Prostate gland (tissue), 2 donors: ENCODE data around the gene FSTL5. TPM values are rescaled to one million over a fixed set of nuclear protein-coding genes. Genes with fewer than 3 reads are reported as not detected.

ENCODE experiments used
- DNase-seq: peaks from one replicate; pipeline ENCODE4 v3.0.0-alpha.2; 2019; ENCODE audit warnings: low spot score
- H3K27ac ChIP-seq, 2 donors: fragments of 200-600 bp; sonication (generic); 2 replicates each; pipeline ENCODE4 v1.5.1; 2017 to 2019
- H3K27me3 ChIP-seq: fragments of 200-600 bp; sonication (generic); replicated peaks from 2 replicates; pipeline ENCODE4 v1.5.1; 2019; ENCODE audit not compliant: insufficient read depth
- H3K36me3 ChIP-seq, 2 donors: fragments of 200-600 bp; sonication (generic); 1 replicate in 1 of 2; 2 replicates in 1 of 2; pipeline versions ENCODE4 v1.5.1 to v1.8.1; 2017 to 2019
- H3K4me1 ChIP-seq: fragments of 200-600 bp; sonication (generic); replicated peaks from 2 replicates; pipeline ENCODE4 v1.5.1; 2019
- H3K4me3 ChIP-seq, 2 donors: fragments of 200-600 bp; sonication (generic); 2 replicates each; pipeline ENCODE4 v1.5.1; 2017 to 2019
- H3K9me3 ChIP-seq: fragments of 200-600 bp; sonication (generic); 2 replicates; pipeline ENCODE4 v1.5.1; 2017
- POLR2A ChIP-seq: fragments of 450-650 bp; IDR thresholded peaks from one replicate; pipeline ENCODE4 v1.6.1; 2016; ENCODE audit warnings: antibody characterized with exemption, mild to moderate bottlenecking
- POLR2AphosphoS5 ChIP-seq: sonication (generic); formaldehyde crosslinking; IDR thresholded peaks from one replicate; pipeline ENCODE4 v1.6.1; 2017; ENCODE audit warnings: antibody characterized with exemption
- WGBS: methylation state at CpG from one replicate; pipeline ENCODE4 v1.1.5; 2018; 5-methylcytosine and 5-hydroxymethylcytosine counted together
- intact Hi-C: fragments of 100-400 bp; cut with DNase I; formaldehyde crosslinking; loops from one replicate; pipeline ENCODE4 v1.14.2; 2022
- total RNA-seq, 2 donors: library from RNA; depleted of rRNA; stranded (reverse); fragments of >200 nt; gene quantifications; one replicate each; pipeline ENCODE4 v1.1.0, GENCODE V29; 2016
- TF ChIP-seq, protein P1 (sequence below), 4 experiments: fragments of 200-600 bp in 2 of 4; fragments of 450-650 bp in 2 of 4; sonication (generic) in 2 of 4; IDR thresholded peaks; 1 replicate in 3 of 4; 2 replicates in 1 of 4; pipeline ENCODE4 v1.5.1; 2016 to 2019; ENCODE audit warnings: antibody characterized with exemption in 4 of 4, mild to moderate bottlenecking in 2 of 4, moderate library complexity in 2 of 4

The FSTL5 gene
- total RNA-seq, 2 donors from 2014 or later = 0.45 TPM; not detected in 1

DNA sequence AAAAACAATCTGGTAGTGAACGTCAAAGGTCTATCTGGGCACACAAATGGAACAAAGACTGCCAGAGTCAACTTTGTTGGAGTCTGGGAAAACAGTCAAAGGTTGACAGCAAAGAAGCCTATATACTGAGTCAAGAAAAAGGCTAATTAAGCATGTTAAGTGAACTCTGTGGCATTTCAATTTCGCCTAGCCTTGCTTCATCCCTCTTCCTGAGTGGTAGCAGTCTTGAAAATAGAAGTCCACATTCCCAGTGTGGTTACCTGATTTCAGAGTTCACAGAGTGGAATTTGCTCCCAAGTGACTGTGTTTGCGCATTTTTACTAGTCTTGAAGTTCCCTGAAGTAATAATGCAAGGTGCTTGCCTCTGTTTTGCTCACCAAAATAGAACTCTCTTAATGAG is 760.0 kb downstream of the FSTL5 start:
- TF ChIP-seq POLR2AphosphoS5 (no peak), POLR2A (no peak)
- TF ChIP-seq, protein P1, sequence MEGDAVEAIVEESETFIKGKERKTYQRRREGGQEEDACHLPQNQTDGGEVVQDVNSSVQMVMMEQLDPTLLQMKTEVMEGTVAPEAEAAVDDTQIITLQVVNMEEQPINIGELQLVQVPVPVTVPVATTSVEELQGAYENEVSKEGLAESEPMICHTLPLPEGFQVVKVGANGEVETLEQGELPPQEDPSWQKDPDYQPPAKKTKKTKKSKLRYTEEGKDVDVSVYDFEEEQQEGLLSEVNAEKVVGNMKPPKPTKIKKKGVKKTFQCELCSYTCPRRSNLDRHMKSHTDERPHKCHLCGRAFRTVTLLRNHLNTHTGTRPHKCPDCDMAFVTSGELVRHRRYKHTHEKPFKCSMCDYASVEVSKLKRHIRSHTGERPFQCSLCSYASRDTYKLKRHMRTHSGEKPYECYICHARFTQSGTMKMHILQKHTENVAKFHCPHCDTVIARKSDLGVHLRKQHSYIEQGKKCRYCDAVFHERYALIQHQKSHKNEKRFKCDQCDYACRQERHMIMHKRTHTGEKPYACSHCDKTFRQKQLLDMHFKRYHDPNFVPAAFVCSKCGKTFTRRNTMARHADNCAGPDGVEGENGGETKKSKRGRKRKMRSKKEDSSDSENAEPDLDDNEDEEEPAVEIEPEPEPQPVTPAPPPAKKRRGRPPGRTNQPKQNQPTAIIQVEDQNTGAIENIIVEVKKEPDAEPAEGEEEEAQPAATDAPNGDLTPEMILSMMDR (IDR thresholded peaks at IDR 0.05) = no peak
- Histone ChIP-seq H3K27me3 (no peaks in the 10 kb centered on the region), H3K4me1 (no peaks in the 10 kb centered on the region), H3K4me3 (no peak overlapping the region), H3K36me3 (no peaks in the 10 kb centered on the region), H3K27ac (no peak overlapping the region), H3K9me3 (no peaks in the 10 kb centered on the region)
- intact Hi-C loops = no loop called here
- WGBS = 90% methylated on average over 3 of the region's 3 CpGs
- no peak for DNase-seq

DNA sequence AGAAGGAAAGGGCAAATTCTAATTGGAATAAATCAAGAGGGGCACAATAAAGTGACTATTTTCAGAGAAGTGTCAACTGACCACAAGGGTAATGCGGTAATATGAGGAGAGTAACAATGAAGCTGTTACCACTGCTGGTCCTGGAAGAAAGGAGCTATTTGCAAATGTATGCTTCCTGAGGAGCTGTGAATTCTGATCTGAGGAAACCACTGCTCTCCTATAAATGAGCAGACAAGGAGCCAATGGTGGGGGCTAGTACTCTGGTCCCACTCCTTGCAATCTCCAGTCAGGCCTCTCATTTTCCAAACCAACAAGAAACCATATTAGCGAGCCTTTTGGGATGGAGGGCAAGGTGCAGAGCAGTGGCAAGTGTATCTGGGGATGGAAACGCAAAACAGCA is 770.2 kb downstream of the FSTL5 start:
- intact Hi-C loops = no loop called here
- no peak overlapping the region for H3K4me3 ChIP-seq
- H3K9me3 ChIP-seq = no peaks in the 10 kb centered on the region
- no peak for TF ChIP-seq POLR2AphosphoS5
- TF ChIP-seq, protein P1 (IDR thresholded peaks at IDR 0.05) = no peak
- TF ChIP-seq POLR2A = no peak
- no peaks in the 10 kb centered on the region for H3K36me3 ChIP-seq
- DNase-seq = no peak
- H3K4me1 ChIP-seq = no peaks in the 10 kb centered on the region
- WGBS = 82% methylated on average over 3 of the region's 3 CpGs
- no peaks in the 10 kb centered on the region for H3K27me3 ChIP-seq
- H3K27ac ChIP-seq = no peak overlapping the region

DNA sequence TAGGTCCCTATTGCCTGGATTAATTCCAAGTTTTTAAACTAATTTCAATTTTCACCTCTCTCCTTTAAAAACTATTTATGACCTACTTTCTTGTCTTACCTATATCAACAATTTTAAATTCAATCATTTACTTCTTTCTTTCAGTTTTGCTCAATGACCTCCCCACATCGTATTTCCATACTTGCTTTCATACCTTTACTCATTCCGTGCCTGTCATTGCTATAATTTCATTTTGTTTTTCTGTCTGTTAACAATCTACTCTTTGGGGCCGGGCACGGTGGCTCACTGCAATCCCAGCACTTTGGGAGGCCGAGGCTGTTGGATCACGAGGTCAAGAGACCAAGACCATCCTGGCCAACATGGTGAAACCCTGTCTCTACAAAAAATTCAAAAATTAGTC is 781.1 kb downstream of the FSTL5 start:
- DNase-seq = no peak
- intact Hi-C loops = no loop called here
- Histone ChIP-seq H3K4me3 (no peak overlapping the region), H3K9me3 (no peaks in the 10 kb centered on the region), H3K27me3 (no peaks in the 10 kb centered on the region), H3K4me1 (no peaks in the 10 kb centered on the region), H3K36me3 (no peaks in the 10 kb centered on the region), H3K27ac (no peak overlapping the region)
- no peak for TF ChIP-seq POLR2AphosphoS5
- TF ChIP-seq, protein P1 (IDR thresholded peaks at IDR 0.05) = no peak
- TF ChIP-seq POLR2A = no peak
- 96% methylated on average over 6 of the region's 6 CpGs for WGBS

DNA sequence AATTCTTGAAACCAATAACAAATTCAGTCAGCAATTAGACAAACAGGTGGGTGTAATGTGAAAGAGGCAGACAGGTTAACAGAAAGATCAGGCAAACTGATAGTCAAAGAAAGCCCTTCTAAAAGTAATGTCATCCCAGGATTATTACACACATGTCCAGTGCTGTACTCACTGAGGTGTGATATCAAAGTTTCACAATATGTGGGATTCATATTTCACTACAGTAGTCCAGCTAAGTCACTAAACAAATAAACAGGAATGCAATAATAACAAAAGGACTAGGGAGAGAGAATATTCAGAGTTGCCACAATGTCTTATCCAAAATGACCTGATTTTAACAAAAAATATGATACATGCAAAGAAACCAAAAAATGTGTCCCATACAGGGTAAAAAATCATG is 787.5 kb downstream of the FSTL5 start:
- intact Hi-C loops = no loop called here
- no peak for DNase-seq
- Histone ChIP-seq H3K4me3 (no peak overlapping the region), H3K27ac (no peak overlapping the region), H3K4me1 (no peaks in the 10 kb centered on the region), H3K27me3 (no peaks in the 10 kb centered on the region), H3K9me3 (no peaks in the 10 kb centered on the region), H3K36me3 (no peaks in the 10 kb centered on the region)
- TF ChIP-seq POLR2AphosphoS5 (no peak), POLR2A (no peak)
- TF ChIP-seq, protein P1 (IDR thresholded peaks at IDR 0.05) = no peak

DNA sequence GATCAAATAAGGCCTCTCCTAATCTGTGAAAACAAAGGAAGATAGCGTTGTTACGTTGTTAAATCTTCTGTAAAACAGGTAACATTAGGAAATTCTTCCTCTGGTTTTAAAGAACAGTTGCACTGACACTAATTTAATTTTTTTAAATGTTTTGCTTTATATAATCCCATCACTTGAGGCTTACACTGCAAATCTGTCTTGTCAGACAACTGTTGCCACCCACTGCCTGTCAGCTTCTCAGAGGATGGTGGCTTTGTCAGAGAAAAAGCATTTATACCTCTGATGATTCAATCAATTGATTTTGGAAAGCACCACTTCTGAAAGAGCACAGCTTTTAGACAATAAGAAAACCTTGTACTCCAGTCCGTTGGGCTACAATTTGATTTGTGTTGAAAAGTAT is 799.1 kb downstream of the FSTL5 start:
- WGBS = 78% methylated on average over 3 of the region's 3 CpGs
- no peaks in the 10 kb centered on the region for H3K36me3 ChIP-seq

More for the DNA sequence above, 799.1 kb downstream of the FSTL5 start:
- intact Hi-C loops = no loop called here
- TF ChIP-seq, protein P1 (IDR thresholded peaks at IDR 0.05) = no peak
- no peak for TF ChIP-seq POLR2AphosphoS5
- no peak for TF ChIP-seq POLR2A
- H3K27ac ChIP-seq = no peak overlapping the region
- no peak for DNase-seq
- no peaks in the 10 kb centered on the region for H3K4me1 ChIP-seq
- no peak overlapping the region for H3K4me3 ChIP-seq
- no peaks in the 10 kb centered on the region for H3K27me3 ChIP-seq
- H3K9me3 ChIP-seq = no peaks in the 10 kb centered on the region
